Measurements from ENCODE around the gene RALGAPA2. TPM values are rescaled to one million over a fixed set of nuclear protein-coding genes. Genes with fewer than 3 reads are reported as not detected.

RALGAPA2 gene
- total RNA-seq, 2 donors from 2014 or later, result 27.8 to 28.5 TPM

GRCh38 chr20:20452254-20452676 lies 260.2 kb downstream of the RALGAPA2 start:
- DNase-seq (ENCODE audit: low spot score), result no peak
- peaks cover 0 to 33% of the 10 kb centered on the region in 2 donors for H3K4me1 ChIP-seq
- no peaks in the 10 kb centered on the region for H3K27me3 ChIP-seq
- TF ChIP-seq CTCF (IDR thresholded peaks at IDR 0.05), result no peak
- H3K9me3 ChIP-seq, result no peaks in the 10 kb centered on the region
- H3K36me3 ChIP-seq, result peaks cover under 1% of the 10 kb centered on the region
- H3K27ac ChIP-seq, result no peak overlapping the region
- no peak overlapping the region for H3K4me3 ChIP-seq

DNA sequence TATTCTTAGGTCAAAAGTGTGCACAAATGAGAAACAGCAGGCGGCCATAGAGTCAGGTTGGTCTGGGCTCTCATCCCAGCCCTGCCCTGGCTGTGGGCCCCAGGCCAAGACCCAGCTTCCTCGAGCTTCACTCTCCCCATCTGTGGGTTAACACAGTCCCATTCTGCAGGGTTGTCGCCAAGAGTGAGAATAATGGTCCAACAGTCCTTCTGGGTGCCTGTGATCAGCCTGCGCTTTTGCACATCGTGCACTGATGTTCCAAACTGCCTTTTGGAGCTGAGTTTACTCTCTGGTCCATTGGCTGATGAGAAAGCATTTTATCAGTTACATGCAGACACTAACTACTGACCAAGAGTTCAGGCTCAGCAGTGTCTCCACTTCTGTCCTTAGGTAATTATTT lies 261.9 kb downstream of the RALGAPA2 start:
- H3K36me3 ChIP-seq, result no peaks in the 10 kb centered on the region
- no peak overlapping the region for H3K4me3 ChIP-seq
- no peaks in the 10 kb centered on the region for H3K27me3 ChIP-seq
- no peak for TF ChIP-seq CTCF (IDR thresholded peaks at IDR 0.05)
- H3K4me1 ChIP-seq, result peaks cover 0 to 36% of the 10 kb centered on the region in 2 donors
- H3K27ac ChIP-seq, result no peak overlapping the region
- DNase-seq (ENCODE audit: low spot score), result no peak
- no peaks in the 10 kb centered on the region for H3K9me3 ChIP-seq

GRCh38 chr20:20448881-20449280 lies 263.6 kb downstream of the RALGAPA2 start:
- TF ChIP-seq CTCF (IDR thresholded peaks at IDR 0.05), result no peak
- H3K4me3 ChIP-seq, result no peak overlapping the region

GRCh38 chr20:20447196-20447595 lies 265.2 kb downstream of the RALGAPA2 start:
- no peaks in the 10 kb centered on the region for H3K9me3 ChIP-seq
- TF ChIP-seq CTCF (IDR thresholded peaks at IDR 0.05), result no peak
- H3K4me1 ChIP-seq, result peaks cover 0 to 17% of the 10 kb centered on the region in 2 donors
- H3K4me3 ChIP-seq, result no peak overlapping the region
- no peak for DNase-seq (ENCODE audit: low spot score)
- no peak overlapping the region for H3K27ac ChIP-seq
- H3K27me3 ChIP-seq, result no peaks in the 10 kb centered on the region
- H3K36me3 ChIP-seq, result no peaks in the 10 kb centered on the region

More at GRCh38 chr20:20448881-20449280, 263.6 kb downstream of the RALGAPA2 start:
- no peaks in the 10 kb centered on the region for H3K36me3 ChIP-seq
- H3K27ac ChIP-seq, result no peak overlapping the region
- no peaks in the 10 kb centered on the region for H3K27me3 ChIP-seq
- peaks cover 0 to 25% of the 10 kb centered on the region in 2 donors for H3K4me1 ChIP-seq
- DNase-seq (ENCODE audit: low spot score), result no peak
- no peaks in the 10 kb centered on the region for H3K9me3 ChIP-seq

DNA sequence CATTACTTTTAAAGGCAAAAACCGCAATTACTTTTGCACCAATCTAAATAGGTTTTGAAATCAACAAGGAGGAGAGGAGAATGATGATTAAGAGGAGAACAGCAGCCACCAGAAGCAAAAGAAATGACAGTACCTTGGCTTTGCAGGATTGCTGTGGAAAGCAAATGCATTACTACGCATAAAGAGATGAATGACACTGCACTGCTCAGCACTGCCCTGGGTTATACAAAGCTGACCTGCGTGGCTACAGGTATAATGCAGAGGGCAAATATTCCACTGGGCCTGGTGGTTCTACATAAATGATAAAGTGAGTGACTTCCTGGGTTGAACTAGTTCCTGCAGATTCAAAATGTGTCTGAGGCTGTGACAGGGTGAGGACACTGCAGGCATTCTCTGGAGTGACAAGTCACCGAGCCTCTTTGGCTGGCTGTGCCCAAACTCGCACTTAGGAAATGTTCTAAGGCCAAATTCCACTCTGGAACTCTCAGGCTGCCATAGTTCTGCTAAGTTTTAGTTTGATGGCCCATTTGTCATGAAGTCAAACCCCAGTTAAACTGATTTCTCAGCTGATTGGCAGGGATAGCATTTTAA lies 265.9 kb downstream of the RALGAPA2 start:
- Histone ChIP-seq H3K9me3 (no peaks in the 10 kb centered on the region), H3K4me1 (peaks cover 0 to 16% of the 10 kb centered on the region in 2 donors), H3K4me3 (no peak overlapping the region), H3K27me3 (no peaks in the 10 kb centered on the region), H3K36me3 (no peaks in the 10 kb centered on the region), H3K27ac (no peak overlapping the region)
- no peak for DNase-seq (ENCODE audit: low spot score)
- TF ChIP-seq CTCF (IDR thresholded peaks at IDR 0.05), result no peak

DNA sequence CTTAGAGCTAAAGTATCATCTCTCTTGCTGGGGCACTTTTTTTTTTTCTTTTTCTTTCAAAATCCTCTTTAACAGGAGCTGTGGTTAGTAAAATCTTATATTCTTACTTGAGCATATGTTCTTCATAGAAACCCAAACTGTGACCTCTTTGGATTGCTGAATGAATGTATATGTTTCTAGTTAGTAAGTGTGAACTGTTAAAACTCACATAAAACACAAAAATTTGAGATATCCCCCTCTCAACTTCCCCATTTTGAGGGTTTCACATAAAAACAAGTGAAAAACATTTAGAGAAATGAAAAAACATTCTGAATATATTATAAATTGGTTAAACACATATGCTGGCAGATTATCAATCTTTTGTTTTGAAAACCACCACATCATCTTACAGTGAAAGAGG lies 266.4 kb downstream of the RALGAPA2 start:
- DNase-seq (ENCODE audit: low spot score), result no peak

More for the DNA sequence above, 266.4 kb downstream of the RALGAPA2 start:
- Histone ChIP-seq H3K36me3 (no peaks in the 10 kb centered on the region), H3K9me3 (no peaks in the 10 kb centered on the region), H3K4me1 (peaks cover 0 to 10% of the 10 kb centered on the region in 2 donors), H3K4me3 (no peak overlapping the region), H3K27ac (no peak overlapping the region), H3K27me3 (no peaks in the 10 kb centered on the region)
- no peak for TF ChIP-seq CTCF (IDR thresholded peaks at IDR 0.05)

Data from right atrium auricular region (tissue), 2 donors.